Peyer's patch (tissue), 4 donors: ENCODE results near the gene ADNP2. TPM values are rescaled to one million over a fixed set of nuclear protein-coding genes. Genes with fewer than 3 reads are reported as not detected.

Source experiments
- DNase-seq, 3 donors: peaks; one replicate each; pipeline ENCODE4 v3.0.0-alpha.2; 2017 to 2019
- H3K27ac ChIP-seq, 4 donors: fragments of 200-600 bp; sonication (generic); one replicate each; pipeline ENCODE4 v1.5.1; 2016 to 2019
- H3K27me3 ChIP-seq, 2 donors: fragments of 200-600 bp; sonication (generic); one replicate each; pipeline ENCODE4 v1.5.1; 2019
- H3K36me3 ChIP-seq, 3 donors: fragments of 200-600 bp; sonication (generic); one replicate each; pipeline ENCODE4 v1.5.1; 2016 to 2019
- H3K4me1 ChIP-seq, 4 donors: fragments of 200-600 bp; sonication (generic); one replicate each; pipeline ENCODE4 v1.5.1; 2016 to 2019
- H3K4me3 ChIP-seq, 4 donors: fragments of 200-600 bp; sonication (generic); 1 replicate in 3 of 4; 2 replicates in 1 of 4; pipeline ENCODE4 v1.5.1; 2016 to 2019; ENCODE audit warnings: mild to moderate bottlenecking in 1 of 4
- H3K9me3 ChIP-seq, 4 donors: fragments of 200-600 bp; sonication (generic); one replicate each; pipeline ENCODE4 v1.5.1; 2016 to 2019; ENCODE audit warnings: mild to moderate bottlenecking in 1 of 4
- CTCF ChIP-seq, 6 experiments: fragments of 450-650 bp in 4 of 6; fragments of 200-600 bp in 2 of 6; sonication (generic) in 1 of 6; IDR thresholded peaks; one replicate each; pipeline ENCODE4 v1.5.1; 2017 to 2019; ENCODE audit warnings: antibody characterized with exemption in 6 of 6, mild to moderate bottlenecking in 3 of 6, moderate library complexity in 1 of 6
- POLR2A ChIP-seq, 2 donors: fragments of 450-650 bp; IDR thresholded peaks; one replicate each; pipeline ENCODE4 v1.5.1; 2017; ENCODE audit warnings: antibody characterized with exemption in 2 of 2, mild to moderate bottlenecking in 2 of 2, moderate library complexity in 2 of 2
- total RNA-seq, 4 donors: library from RNA; depleted of rRNA; stranded (reverse); fragments of >200 nt; gene quantifications; one replicate each; pipeline ENCODE4 v1.1.0, GENCODE V29; 2016

The ADNP2 gene
- total RNA-seq, 4 donors from 2014 or later = 18.9 to 26.7 (median 24.0) TPM

- H3K36me3 ChIP-seq = peaks cover 0 to 23% (median 0%) of the 10 kb centered on the region in 3 donors
- no peak for DNase-seq
- no peak overlapping the region for H3K27ac ChIP-seq
- H3K4me1 ChIP-seq = no peaks in the 10 kb centered on the region
- H3K4me3 ChIP-seq = no peak overlapping the region
- no peak for TF ChIP-seq CTCF (IDR thresholded peaks at IDR 0.05)
- no peak for TF ChIP-seq POLR2A (IDR thresholded peaks at IDR 0.05)
- no peaks in the 10 kb centered on the region for H3K9me3 ChIP-seq
- no peaks in the 10 kb centered on the region for H3K27me3 ChIP-seq
Measured at GRCh38 chr18:80129672-80130367, 20.8 kb downstream of the ADNP2 start.

- Histone ChIP-seq H3K4me3 (no peak overlapping the region), H3K27me3 (no peaks in the 10 kb centered on the region), H3K4me1 (no peaks in the 10 kb centered on the region), H3K27ac (no peak overlapping the region), H3K36me3 (peaks cover 0 to 28% (median 0%) of the 10 kb centered on the region in 3 donors), H3K9me3 (no peaks in the 10 kb centered on the region)
- no peak for TF ChIP-seq CTCF (IDR thresholded peaks at IDR 0.05)
- TF ChIP-seq POLR2A (IDR thresholded peaks at IDR 0.05) = no peak
- DNase-seq = no peak
Measured at GRCh38 chr18:80130555-80130954, 21.5 kb downstream of the ADNP2 start.

GRCh38 chr18:80132180-80132812, 23.2 kb downstream of the ADNP2 start:
- H3K36me3 ChIP-seq = peaks cover 0 to 46% (median 0%) of the 10 kb centered on the region in 3 donors
- no peaks in the 10 kb centered on the region for H3K4me1 ChIP-seq
- no peak overlapping the region for H3K4me3 ChIP-seq
- no peak for DNase-seq
- TF ChIP-seq POLR2A (IDR thresholded peaks at IDR 0.05) (no peak), CTCF (IDR thresholded peaks at IDR 0.05) (no peak)
- H3K9me3 ChIP-seq = no peaks in the 10 kb centered on the region
- no peak overlapping the region for H3K27ac ChIP-seq
- H3K27me3 ChIP-seq = no peaks in the 10 kb centered on the region

GRCh38 chr18:80133124-80133523, 24.1 kb downstream of the ADNP2 start:
- H3K36me3 ChIP-seq = peaks cover 0 to 54% (median 0%) of the 10 kb centered on the region in 3 donors
- no peaks in the 10 kb centered on the region for H3K9me3 ChIP-seq
- no peaks in the 10 kb centered on the region for H3K27me3 ChIP-seq
- H3K4me3 ChIP-seq = no peak overlapping the region
- TF ChIP-seq CTCF (IDR thresholded peaks at IDR 0.05) (no peak), POLR2A (IDR thresholded peaks at IDR 0.05) (no peak)
- no peaks in the 10 kb centered on the region for H3K4me1 ChIP-seq
- DNase-seq = no peak
- H3K27ac ChIP-seq = no peak overlapping the region

GRCh38 chr18:80135136-80135535, 26.1 kb downstream of the ADNP2 start:
- H3K4me1 ChIP-seq = no peaks in the 10 kb centered on the region
- H3K4me3 ChIP-seq = no peak overlapping the region
- DNase-seq = no peak
- no peak overlapping the region for H3K27ac ChIP-seq
- H3K9me3 ChIP-seq = no peaks in the 10 kb centered on the region
- TF ChIP-seq CTCF (IDR thresholded peaks at IDR 0.05) (no peak), POLR2A (IDR thresholded peaks at IDR 0.05) (no peak)
- no peaks in the 10 kb centered on the region for H3K27me3 ChIP-seq
- peaks cover 0 to 70% (median 0%) of the 10 kb centered on the region in 3 donors for H3K36me3 ChIP-seq
